ENCODE data around the gene SPATA9.

GRCh38 chr5:95668216-95668615, 14.6 kb downstream of the SPATA9 start:
- TF ChIP-seq, protein P1, sequence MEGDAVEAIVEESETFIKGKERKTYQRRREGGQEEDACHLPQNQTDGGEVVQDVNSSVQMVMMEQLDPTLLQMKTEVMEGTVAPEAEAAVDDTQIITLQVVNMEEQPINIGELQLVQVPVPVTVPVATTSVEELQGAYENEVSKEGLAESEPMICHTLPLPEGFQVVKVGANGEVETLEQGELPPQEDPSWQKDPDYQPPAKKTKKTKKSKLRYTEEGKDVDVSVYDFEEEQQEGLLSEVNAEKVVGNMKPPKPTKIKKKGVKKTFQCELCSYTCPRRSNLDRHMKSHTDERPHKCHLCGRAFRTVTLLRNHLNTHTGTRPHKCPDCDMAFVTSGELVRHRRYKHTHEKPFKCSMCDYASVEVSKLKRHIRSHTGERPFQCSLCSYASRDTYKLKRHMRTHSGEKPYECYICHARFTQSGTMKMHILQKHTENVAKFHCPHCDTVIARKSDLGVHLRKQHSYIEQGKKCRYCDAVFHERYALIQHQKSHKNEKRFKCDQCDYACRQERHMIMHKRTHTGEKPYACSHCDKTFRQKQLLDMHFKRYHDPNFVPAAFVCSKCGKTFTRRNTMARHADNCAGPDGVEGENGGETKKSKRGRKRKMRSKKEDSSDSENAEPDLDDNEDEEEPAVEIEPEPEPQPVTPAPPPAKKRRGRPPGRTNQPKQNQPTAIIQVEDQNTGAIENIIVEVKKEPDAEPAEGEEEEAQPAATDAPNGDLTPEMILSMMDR (IDR thresholded peaks at IDR 0.05 in 8 of 11, conservative IDR thresholded peaks at IDR 0.05 in 3 of 11), result no peak
- TF ChIP-seq POLR2AphosphoS5 (IDR thresholded peaks at IDR 0.05) (no peak), POLR2A (IDR thresholded peaks at IDR 0.05) (no peak)

Measured in spleen (tissue), 7 donors.